ENCODE data around the gene MMP24OS. TPM values are rescaled to one million over a fixed set of nuclear protein-coding genes. Genes with fewer than 3 reads are reported as not detected.

Gene MMP24OS
- total and polyA plus RNA-seq, 2 donors (not counting 3 experiments of a cell fraction or from before 2014, with no cell fraction given): 35.1 to 55.6 TPM

- TSS peak; percentile 33 for BruUV-seq (replicated peaks)
Measured at GRCh38 chr20:35326740-35327073, 48.8 kb upstream of the MMP24OS start.

More at GRCh38 chr20:35326740-35327073, 48.8 kb upstream of the MMP24OS start:
- POLR2A ChIA-PET: no interaction called here
- Histone ChIP-seq H3K9me3 (replicated peaks; ENCODE audit: control insufficient read depth, insufficient read depth, low read length) (no peaks in the 10 kb centered on the region), H3K4me2 (ENCODE audit: insufficient read depth, low read length) (peak overlapping the region; percentile 2), H4K20me1 (replicated peaks; ENCODE audit: control insufficient read depth, extremely low read depth, insufficient read depth, low read length) (no peaks in the 10 kb centered on the region), H3K4me3 (replicated peaks in 1 of 3; ENCODE audit: insufficient read depth in 1 of 3, low read depth in 1 of 3, low read length in 3 of 3) (no peak overlapping the region), H3K27me3 (ENCODE audit: control insufficient read depth in 2 of 2, insufficient read depth in 2 of 2, low read length in 2 of 2) (no peaks in the 10 kb centered on the region), H3K79me2 (ENCODE audit: control insufficient read depth, insufficient read depth, low read length) (no peaks in the 10 kb centered on the region), H3K9ac (replicated peaks; ENCODE audit: extremely low read depth, insufficient read depth, low read length) (no peak overlapping the region), H3K36me3 (ENCODE audit: control insufficient read depth in 2 of 2, extremely low read depth in 1 of 2, insufficient read depth in 2 of 2, low read length in 2 of 2) (no peaks in the 10 kb centered on the region), H3K9me1 (replicated peaks; ENCODE audit: control insufficient read depth, extremely low read depth, insufficient read depth, low read length) (no peaks in the 10 kb centered on the region), H2AFZ (ENCODE audit: low read depth, low read length) (no peak overlapping the region), H3K27ac (ENCODE audit: insufficient read depth, low read depth, low read length) (peak overlapping the region; percentile 42), H3K4me1 (ENCODE audit: control insufficient read depth, extremely low read depth, insufficient read depth, low read length) (peaks cover 38% of the 10 kb centered on the region)
- FAIRE-seq: no peak
- CTCF ChIA-PET: interaction anchor here (1.1 to 8.1 kb wide), 5 partner anchors 9 to 113 kb away, joined by 4 to 182 read pairs (median 6); no protein-coding TSS in a partner anchor
- intact Hi-C loops (cut with micrococcal nuclease): no loop called here
- TF ChIP-seq FOS (IDR thresholded peaks at IDR 0.05; ENCODE audit: borderline replicate concordance, insufficient read depth, low read length) (no peak), MYC (IDR thresholded peaks at IDR 0.05; ENCODE audit: low read depth, low read length) (no peak), GATA2 (IDR thresholded peaks at IDR 0.05; ENCODE audit: insufficient read depth, insufficient read length, low read depth, low read length) (no peak), EZH2 (IDR thresholded peaks at IDR 0.05; ENCODE audit: borderline replicate concordance, low read depth, low read length, severe bottlenecking) (no peak), POLR2A (IDR thresholded peaks at IDR 0.05; ENCODE audit: low read depth, low read length) (no peak), CTCF (IDR thresholded peaks at IDR 0.05; ENCODE audit: extremely low read depth in 1 of 2, insufficient read depth in 1 of 2, low read depth in 1 of 2, low read length in 2 of 2) (no peak), JUN (IDR thresholded peaks at IDR 0.05; ENCODE audit: borderline replicate concordance, insufficient read depth, insufficient read length, low read depth) (no peak), MAX (IDR thresholded peaks at IDR 0.05; ENCODE audit: insufficient read depth, insufficient read length) (no peak), POLR2AphosphoS5 (IDR thresholded peaks at IDR 0.05; ENCODE audit: insufficient read depth, low read depth, low read length) (no peak)
- no peak for DNase-seq (ENCODE audit: low read depth, low spot score)
- dilution Hi-C loops (cut with MboI; ENCODE audit: extremely low pct_ligation_motif_present, low sequenced_read_pairs): no loop called here
